Ishikawa (cell line): ENCODE results near the gene DEGS2.

Experiments
- CEBPB ChIP-seq: IDR thresholded peaks from 2 replicates; pipeline ENCODE4 v1.6.1; 2012
- CREB1 ChIP-seq: IDR thresholded peaks from 2 replicates; pipeline ENCODE4 v1.6.1; 2012; ENCODE audit warnings: low read depth
- EGR1 ChIP-seq: IDR thresholded peaks from 2 replicates; pipeline ENCODE4 v1.6.1; 2012
- EP300 ChIP-seq: IDR thresholded peaks from 2 replicates; pipeline ENCODE4 v1.6.1; 2012; ENCODE audit warnings: borderline replicate concordance
- FOXM1 ChIP-seq: IDR thresholded peaks from 2 replicates; pipeline ENCODE4 v1.6.1; 2012; ENCODE audit warnings: low read depth, borderline replicate concordance
- MAX ChIP-seq: IDR thresholded peaks from 2 replicates; pipeline ENCODE4 v1.6.1; 2012
- NFIC ChIP-seq: IDR thresholded peaks from 2 replicates; pipeline ENCODE4 v1.6.1; 2012
- RAD21 ChIP-seq: IDR thresholded peaks from 2 replicates; pipeline ENCODE4 v1.6.1; 2012; ENCODE audit warnings: low read depth
- REST ChIP-seq: IDR thresholded peaks from 2 replicates; pipeline ENCODE4 v1.6.1; 2012; ENCODE audit warnings: low read depth, mild to moderate bottlenecking
- TAF1 ChIP-seq: IDR thresholded peaks from 2 replicates; pipeline ENCODE4 v1.6.1; 2012; ENCODE audit warnings: low read depth, mild to moderate bottlenecking
- TCF12 ChIP-seq: IDR thresholded peaks from 2 replicates; pipeline ENCODE4 v1.6.1; 2012; ENCODE audit warnings: low read depth
- TEAD4 ChIP-seq: IDR thresholded peaks from 2 replicates; pipeline ENCODE4 v1.6.1; 2012
- USF1 ChIP-seq: IDR thresholded peaks from 2 replicates; pipeline ENCODE4 v1.6.1; 2012
- YY1 ChIP-seq: IDR thresholded peaks from 2 replicates; pipeline ENCODE4 v1.6.1; 2012; ENCODE audit warnings: low read depth
- ZBTB7A ChIP-seq: IDR thresholded peaks from 2 replicates; pipeline ENCODE4 v1.6.1; 2012; ENCODE audit warnings: low read depth

The DEGS2 gene

DNA sequence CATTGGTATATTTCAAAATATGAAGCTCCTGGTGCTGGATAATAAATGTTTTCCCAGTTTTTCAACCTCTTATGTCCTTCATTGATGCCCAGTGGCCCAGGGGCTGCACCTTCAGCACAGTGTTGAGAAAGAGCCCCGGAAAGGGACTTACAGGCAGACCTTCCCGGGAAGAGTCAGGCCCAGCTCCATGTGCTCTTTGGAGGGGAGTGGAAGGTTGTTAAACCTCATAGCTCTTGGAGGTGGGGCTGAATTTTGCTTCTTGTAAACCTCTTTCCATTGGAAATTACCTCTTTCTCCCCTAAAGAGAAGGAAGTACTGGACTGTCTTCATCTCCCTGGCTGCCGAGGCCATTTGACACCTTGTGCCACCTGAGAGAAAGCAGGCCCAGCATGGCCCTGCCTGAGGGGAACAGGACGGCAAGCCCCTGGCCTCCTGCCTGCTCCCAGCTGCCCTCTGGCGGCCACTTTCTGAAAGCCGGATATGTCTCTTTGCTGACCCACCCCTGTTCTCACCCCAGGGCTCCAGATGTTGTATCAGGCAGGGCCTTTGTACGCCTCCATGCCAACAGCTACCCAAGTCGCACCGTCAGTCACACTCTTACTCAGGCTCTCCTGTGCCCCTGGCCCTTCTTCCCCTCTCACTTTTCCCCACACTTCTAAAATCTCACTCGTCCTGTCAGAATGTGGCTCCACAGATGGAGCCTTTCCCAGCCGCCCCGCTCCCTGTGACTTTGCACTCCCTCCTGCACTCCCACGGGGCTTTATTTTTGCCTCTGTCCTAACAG is 51.2 kb downstream of the DEGS2 start:
- TF ChIP-seq CEBPB: no peak
- peak; percentile 79 for TF ChIP-seq RAD21
- TF ChIP-seq MAX: peak; percentile 66
- no peak for TF ChIP-seq USF1
- no peak for TF ChIP-seq TEAD4

DNA sequence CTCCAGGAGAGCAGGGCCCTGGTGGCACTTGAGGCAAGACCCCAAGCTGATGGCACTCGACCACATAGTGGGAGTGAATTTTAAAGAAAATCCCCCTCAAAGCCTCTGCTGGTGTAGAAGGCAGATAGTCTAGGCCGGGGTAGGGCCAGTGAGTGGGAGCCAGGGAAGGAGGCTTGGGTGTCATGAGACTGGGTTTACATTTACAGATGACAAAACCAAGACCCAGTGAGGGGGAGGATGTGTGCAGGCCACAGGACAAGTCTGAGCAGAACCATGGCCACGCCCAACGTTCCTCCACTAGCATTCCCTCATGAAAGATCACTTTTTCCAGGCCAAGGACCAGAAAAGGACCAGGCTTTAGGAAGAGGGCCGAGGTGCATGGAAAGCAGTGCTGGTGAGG is 52.2 kb downstream of the DEGS2 start:
- TF ChIP-seq TEAD4 (no peak), EGR1 (no peak), CREB1 (no peak), YY1 (no peak), RAD21 (no peak), NFIC (no peak), REST (no peak), FOXM1 (no peak), USF1 (no peak), TCF12 (no peak), CEBPB (no peak), MAX (no peak), EP300 (no peak), ZBTB7A (no peak), TAF1 (no peak)

GRCh38 chr14:100106250-100107112 is 53.0 kb downstream of the DEGS2 start:
- TF ChIP-seq TCF12 (no peak), FOXM1 (no peak), ZBTB7A (no peak), TAF1 (no peak)

- TF ChIP-seq FOXM1: no peak
- no peak for TF ChIP-seq TEAD4
- TF ChIP-seq TCF12: no peak
- no peak for TF ChIP-seq RAD21
- TF ChIP-seq NFIC: no peak
- TF ChIP-seq CEBPB: no peak
- TF ChIP-seq EP300: no peak
- TF ChIP-seq CREB1: no peak
Measured at GRCh38 chr14:100105357-100106169, 53.9 kb downstream of the DEGS2 start.

GRCh38 chr14:100104523-100105300 is 54.7 kb downstream of the DEGS2 start:
- no peak for TF ChIP-seq RAD21
- TF ChIP-seq ZBTB7A: no peak
- no peak for TF ChIP-seq REST
- TF ChIP-seq CREB1: no peak
- no peak for TF ChIP-seq YY1
- TF ChIP-seq TAF1: no peak
- TF ChIP-seq NFIC: no peak
- no peak for TF ChIP-seq CEBPB
- TF ChIP-seq EGR1: no peak
- no peak for TF ChIP-seq TEAD4
- no peak for TF ChIP-seq USF1
- no peak for TF ChIP-seq EP300
- no peak for TF ChIP-seq FOXM1
- no peak for TF ChIP-seq MAX
- no peak for TF ChIP-seq TCF12
